Measurements from ENCODE around the gene ZRANB3.
"Not testable (repeated sequence)": the region's sequence is repeated elsewhere in the genome, so short reads cannot be mapped to it uniquely, and the experiment has no call there.

GRCh38 chr2:135396259-135396658, 134.8 kb downstream of the ZRANB3 start:
- TF ChIP-seq CTCF, POLR2AphosphoS5, EP300, POLR2A (IDR thresholded peaks at IDR 0.05): not testable (repeated sequence)
